HG03135 (cell line): ENCODE results near the gene METTL26.

Experiments used
- ATAC-seq: cut with Tn5 transposase; IDR thresholded peaks from one replicate; pipeline ENCODE4 v1.9.1; 2021; ENCODE audit warnings: mild to moderate bottlenecking, moderate library complexity; ENCODE audit not compliant: unreplicated experiment

The METTL26 gene

GRCh38 chr16:660459-661183 lies 24.5 kb upstream of the METTL26 start:
- no peak for ATAC-seq

- no peak for ATAC-seq
These were observed 24.0 kb upstream of the METTL26 start for GRCh38 chr16:660132-660458.

GRCh38 chr16:659618-660017 lies 23.5 kb upstream of the METTL26 start:
- ATAC-seq: no peak

GRCh38 chr16:658679-659571 lies 22.8 kb upstream of the METTL26 start:
- ATAC-seq: no peak

- ATAC-seq: no peak
These were observed 21.4 kb upstream of the METTL26 start for GRCh38 chr16:657487-657886.

- no peak for ATAC-seq
These were observed 17.9 kb upstream of the METTL26 start for GRCh38 chr16:654034-654433.

- ATAC-seq: no peak
These were observed 16.6 kb upstream of the METTL26 start for GRCh38 chr16:652454-653305.

GRCh38 chr16:651844-652243 lies 15.7 kb upstream of the METTL26 start:
- ATAC-seq: no peak

- ATAC-seq: no peak
These were observed 13.5 kb upstream of the METTL26 start for GRCh38 chr16:649631-650030.

GRCh38 chr16:648781-649589 lies 12.9 kb upstream of the METTL26 start, which contains the start of gene WDR90:
WDR90 (plus strand) TSS chr16:649365; CDS start chr16:649417, 52 bp downstream.
- peak; percentile 68 for ATAC-seq

- no peak for ATAC-seq
These were observed 12.1 kb upstream of the METTL26 start for GRCh38 chr16:648071-648780.

GRCh38 chr16:647173-647902 lies 11.2 kb upstream of the METTL26 start:
- ATAC-seq: no peak

GRCh38 chr16:646679-647172 lies 10.6 kb upstream of the METTL26 start:
- ATAC-seq: no peak

- no peak for ATAC-seq
These were observed 10.0 kb upstream of the METTL26 start for GRCh38 chr16:645852-646678.

- no peak for ATAC-seq
These were observed 8.5 kb upstream of the METTL26 start for GRCh38 chr16:644556-644955.

GRCh38 chr16:643050-643368 lies 6.9 kb upstream of the METTL26 start:
- no peak for ATAC-seq

- ATAC-seq: no peak
These were observed 6.3 kb upstream of the METTL26 start for GRCh38 chr16:642189-643049.
